Activated CD4-positive, alpha-beta T cell treated with anti-CD3 and anti-CD28 coated beads for 36 hours (primary cell): ENCODE results near the gene SDHAF2. TPM values are rescaled to one million over a fixed set of nuclear protein-coding genes. Genes with fewer than 3 reads are reported as not detected.
A peak's percentile ranks its signal among the peaks of the same experiment; 100 is the strongest.
"Not testable (repeated sequence)": the region's sequence is repeated elsewhere in the genome, so short reads cannot be mapped to it uniquely, and the experiment has no call there.

ENCODE experiments used
- ATAC-seq: fragments of 200-7000 bp; cut with Tn5 transposase; one replicate; pipeline ENCODE4 v1.10.0; 2021; ENCODE audit warnings: mild to moderate bottlenecking, moderate library complexity
- CTCF ChIA-PET: fragments of 350-600 bp; sonication (Branson Sonifier 250); formaldehyde crosslinking; loops from one replicate; lab custom pipeline; 2021; ENCODE audit warnings: antibody characterized with exemption; lab: Charles Lee
- POLR2A ChIA-PET: fragments of 350-600 bp; sonication (Branson Sonifier 250); formaldehyde crosslinking; loops from one replicate; lab custom pipeline; 2021; ENCODE audit warnings: antibody characterized with exemption, inconsistent platforms; lab: Charles Lee
- DNase-seq: peaks from one replicate; pipeline ENCODE4 v3.0.0-alpha.2; 2020
- H3K27ac Mint-ChIP-seq: one replicate; pipeline ENCODE4 v1.8.0; 2021; ENCODE audit warnings: mixed read lengths
- H3K27me3 Mint-ChIP-seq: one replicate; pipeline ENCODE4 v1.8.0; 2021; ENCODE audit warnings: mixed read lengths
- H3K36me3 Mint-ChIP-seq: one replicate; pipeline ENCODE4 v1.8.0; 2021; ENCODE audit warnings: low read depth, mixed read lengths
- H3K4me1 Mint-ChIP-seq: one replicate; pipeline ENCODE4 v1.8.0; 2021; ENCODE audit warnings: mixed read lengths
- H3K4me3 Mint-ChIP-seq: one replicate; pipeline ENCODE4 v1.8.0; 2021; ENCODE audit warnings: mild to moderate bottlenecking, moderate library complexity, mixed read lengths
- H3K9me3 Mint-ChIP-seq: one replicate; pipeline ENCODE4 v1.8.0; 2021; ENCODE audit warnings: low read depth, mixed read lengths
- intact Hi-C, 2 experiments: fragments of 100-400 bp; cut with DNase I in 1 of 2; cut with micrococcal nuclease in 1 of 2; formaldehyde crosslinking; loops; one replicate each; pipeline versions ENCODE4 v1.14.2 to v1.15.1; 2022 to 2024; cut with DNase I, micrococcal nuclease
- total RNA-seq, 2 experiments: library from RNA; stranded (reverse); gene quantifications; one replicate each; pipeline ENCODE4 v1.2.3, GENCODE V29; 2021

The SDHAF2 gene
- total RNA-seq, 2 experiments from 2014 or later = 23.6 to 33.6 TPM

DNA sequence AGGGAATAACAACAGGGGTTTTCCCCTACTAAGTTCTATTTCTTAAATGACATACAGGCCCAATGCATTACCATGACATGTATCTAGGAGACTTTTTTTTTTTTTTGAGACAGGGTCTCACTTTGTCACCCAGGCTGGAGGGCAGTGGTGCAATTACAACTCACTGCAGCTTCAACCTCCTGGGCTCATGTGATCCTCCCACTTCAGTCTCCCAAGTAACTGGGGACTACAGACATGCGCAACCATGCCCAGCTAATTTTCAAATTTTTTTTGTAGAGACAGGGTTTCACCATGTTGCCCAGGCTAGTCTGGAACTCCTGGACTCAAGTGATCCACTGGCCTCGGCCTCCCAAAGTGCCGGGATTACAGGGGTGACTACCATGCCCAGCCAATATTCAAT lies 7.7 kb upstream of the SDHAF2 start:
- Mint-ChIP-seq H3K9me3 (no peaks in the 10 kb centered on the region), H3K36me3 (peaks cover 69% of the 10 kb centered on the region), H3K4me3 (no peak overlapping the region), H3K27me3 (no peaks in the 10 kb centered on the region), H3K4me1 (peaks cover 57% of the 10 kb centered on the region), H3K27ac (no peak overlapping the region)
- ATAC-seq = no peak
- POLR2A ChIA-PET = no interaction called here
- DNase-seq = no peak
- intact Hi-C loops = loop anchor here in 1 of 2 experiments (10.0 kb wide), 1 partner anchor 517 kb away; the partner anchor contains the start of gene PRPF19
- CTCF ChIA-PET = interaction anchor here (0.6 to 0.9 kb wide), 3 partner anchors 9 to 29 kb away, joined by 3 read pairs; no protein-coding TSS in a partner anchor

DNA sequence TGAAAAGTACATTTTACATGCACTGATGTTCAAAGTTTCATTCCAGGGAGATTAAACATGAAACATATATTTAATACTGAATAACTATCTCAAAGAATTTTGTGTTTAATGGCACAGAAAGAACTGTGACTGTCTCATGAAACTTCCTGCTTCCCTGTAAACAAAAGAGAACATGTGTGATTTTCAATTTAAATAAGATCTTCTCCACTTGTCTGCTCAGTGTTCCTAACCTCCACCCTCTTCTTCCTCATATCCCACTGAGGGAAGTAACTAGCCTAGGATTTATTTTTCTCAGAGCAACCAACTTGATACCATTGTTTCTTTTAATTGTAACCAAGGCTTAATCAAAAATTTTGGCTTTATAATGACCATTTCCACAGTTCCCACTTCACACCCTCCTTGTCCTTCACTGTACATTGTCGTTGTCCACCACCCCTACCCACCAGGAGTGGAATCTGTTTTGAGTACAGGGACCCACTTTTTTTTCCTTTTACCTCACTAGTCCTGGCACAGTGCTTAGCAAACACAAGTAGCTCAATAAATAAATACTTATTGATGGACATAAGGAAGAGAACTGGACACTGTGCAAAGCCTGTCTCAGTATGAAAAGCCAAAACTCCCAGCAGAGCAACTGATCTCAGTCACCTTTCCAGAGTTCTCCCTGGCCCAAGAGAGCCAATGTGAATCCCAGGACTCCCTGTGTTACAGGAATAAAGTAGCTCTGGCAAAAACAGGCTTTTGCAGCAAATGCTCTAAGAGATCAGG lies 4.4 kb upstream of the SDHAF2 start:
- no peak overlapping the region for H3K4me3 Mint-ChIP-seq
- no peaks in the 10 kb centered on the region for H3K9me3 Mint-ChIP-seq
- ChIA-PET CTCF (interaction anchor here (0.6 to 3.3 kb wide), 4 partner anchors 10 to 195 kb away, joined by 3 to 16 read pairs (median 6); no protein-coding TSS in a partner anchor), POLR2A (interaction anchor here (0.6 kb wide), 1 partner anchor 24 kb away, joined by 6 read pairs; no protein-coding TSS in a partner anchor)
- ATAC-seq = no peak
- no peaks in the 10 kb centered on the region for H3K27me3 Mint-ChIP-seq
- no peak for DNase-seq
- intact Hi-C loops = loop anchor here (5.0 to 10.0 kb wide), 2 partner anchors 521 to 1758 kb away; partner anchors contain the start of genes PATL1 (in 1 of the 2) and PRPF19 (in 1 of the 2)
- peaks cover 67% of the 10 kb centered on the region for H3K36me3 Mint-ChIP-seq
- H3K4me1 Mint-ChIP-seq = peaks cover 47% of the 10 kb centered on the region
- peak overlapping the region; percentile 38 for H3K27ac Mint-ChIP-seq

DNA sequence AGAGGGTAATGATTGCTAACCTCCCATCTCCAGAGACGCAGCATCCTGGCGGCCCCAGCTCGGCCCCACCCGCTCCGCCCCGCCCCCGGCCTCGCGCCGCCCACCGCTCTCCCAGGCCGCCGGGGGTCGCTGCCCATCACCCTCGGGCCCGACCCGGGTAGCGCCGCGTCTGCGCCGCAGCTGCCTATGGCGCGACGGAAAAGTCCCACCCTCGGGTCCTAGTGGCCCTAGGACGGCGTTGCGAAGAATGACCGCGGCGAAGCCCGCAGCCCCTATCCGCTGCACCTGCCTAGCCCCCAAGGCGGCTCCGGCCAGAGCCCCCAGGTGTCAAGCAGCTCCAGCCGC lies 606 bp upstream of the SDHAF2 start:
- ATAC-seq (peak; percentile 51), DNase-seq (peak; percentile 80)
- POLR2A ChIA-PET = interaction anchor here (0.6 to 2.3 kb wide), 8 partner anchors 18 to 1162 kb away, joined by 3 to 19 read pairs (median 3); partner anchors contain the start of genes CYB561A3, TMEM109, TMEM138 and TUT1
- CTCF ChIA-PET = interaction anchor here (0.6 to 5.4 kb wide), 10 partner anchors 10 to 179 kb away, joined by 3 to 31 read pairs (median 4); partner anchors contain the start of genes DDB1, TKFC and TMEM216
- Mint-ChIP-seq H3K27me3 (no peaks in the 10 kb centered on the region), H3K4me3 (peak overlapping the region; percentile 92), H3K4me1 (peaks cover 62% of the 10 kb centered on the region), H3K36me3 (peaks cover 56% of the 10 kb centered on the region), H3K27ac (peak overlapping the region; percentile 97), H3K9me3 (no peaks in the 10 kb centered on the region)
- intact Hi-C loops = loop anchor here (1.0 to 10.0 kb wide), 9 partner anchors 37 to 1762 kb away; partner anchors contain the start of genes PRPF19 (in 2 of the 2), DDB1 (in 1 of the 2), FEN1 (in 1 of the 2) and PATL1 (in 1 of the 2)

DNA sequence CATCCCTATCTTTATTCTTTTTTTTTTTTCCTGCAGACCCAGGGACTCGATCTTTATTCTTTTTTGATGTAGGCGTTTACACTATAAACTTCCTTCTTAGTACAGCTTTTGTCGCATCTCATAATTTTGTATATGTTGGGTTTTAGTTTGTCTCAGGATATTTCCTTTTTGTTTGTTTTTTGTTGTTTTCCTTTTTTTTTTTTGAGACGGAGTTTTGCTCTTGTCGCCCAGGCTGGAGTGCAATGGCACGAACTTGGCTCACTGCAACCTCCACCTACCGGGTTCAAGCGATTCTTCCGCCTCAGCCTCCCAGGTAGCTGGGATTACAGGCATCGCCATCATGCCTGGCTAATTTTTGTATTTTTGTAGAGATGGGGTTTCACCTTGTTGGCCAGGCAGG lies 915 bp downstream of the SDHAF2 start:
- not testable (repeated sequence) for ATAC-seq, H3K9me3 Mint-ChIP-seq, DNase-seq, H3K27me3 Mint-ChIP-seq
- CTCF ChIA-PET = interaction anchor here (1.0 to 5.4 kb wide), 5 partner anchors 8 to 136 kb away, joined by 6 to 31 read pairs (median 12); partner anchors contain the start of genes DDB1, TKFC and VWCE
- intact Hi-C loops = loop anchor here (1.0 to 2.0 kb wide), 4 partner anchors 69 to 589 kb away; partner anchors contain the start of genes CCDC86 (in 1 of the 2), LRRC10B (in 1 of the 2), SYT7 (in 1 of the 2) and TMEM138 (in 1 of the 2)
- Mint-ChIP-seq H3K4me1 (peaks cover 59% of the 10 kb centered on the region), H3K27ac (peak overlapping the region; percentile 96), H3K4me3 (peak overlapping the region; percentile 92), H3K36me3 (peaks cover 51% of the 10 kb centered on the region)
- POLR2A ChIA-PET = interaction anchor here (0.7 kb wide), 1 partner anchor 84 kb away, joined by 3 read pairs; no protein-coding TSS in a partner anchor

DNA sequence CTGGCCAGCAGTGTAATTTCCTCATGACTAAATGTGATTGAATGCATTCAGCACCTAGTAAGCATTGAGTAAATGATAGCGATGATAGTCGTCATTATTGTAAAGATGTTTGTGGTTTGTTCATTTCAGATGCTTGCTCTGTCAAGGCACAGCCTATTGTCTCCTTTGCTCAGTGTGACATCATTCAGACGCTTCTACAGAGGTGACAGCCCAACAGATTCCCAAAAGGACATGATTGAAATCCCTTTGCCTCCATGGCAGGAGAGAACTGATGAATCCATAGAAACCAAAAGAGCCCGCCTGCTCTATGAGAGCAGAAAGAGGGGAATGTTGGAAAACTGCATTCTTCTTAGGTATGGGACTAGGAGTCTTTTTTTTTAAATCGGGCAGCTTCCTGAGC lies 7.6 kb downstream of the SDHAF2 start:
- H3K36me3 Mint-ChIP-seq = peaks cover 54% of the 10 kb centered on the region
- H3K4me3 Mint-ChIP-seq = no peak overlapping the region
- peaks cover 34% of the 10 kb centered on the region for H3K4me1 Mint-ChIP-seq

DNA sequence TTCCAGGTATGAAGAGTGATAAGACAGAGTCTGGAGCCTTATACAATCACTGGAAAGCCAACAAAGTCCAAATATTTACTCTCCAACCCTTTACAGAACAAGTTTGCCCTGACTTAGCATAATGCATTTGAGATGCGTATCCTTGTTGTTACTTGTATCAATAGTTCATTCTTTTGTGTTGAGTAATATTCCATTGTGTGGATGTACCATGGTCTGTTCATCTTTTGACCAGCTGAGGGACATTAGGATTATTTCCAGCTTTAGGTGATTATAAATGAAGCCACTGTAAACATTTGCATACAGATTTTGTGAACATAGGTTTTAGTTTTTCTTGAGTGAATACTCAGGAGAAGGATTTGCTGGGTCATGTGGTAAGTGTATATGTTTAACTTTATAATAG lies 9.7 kb downstream of the SDHAF2 start:
- POLR2A ChIA-PET = no interaction called here
- no peaks in the 10 kb centered on the region for H3K9me3 Mint-ChIP-seq
- H3K27ac Mint-ChIP-seq = no peak overlapping the region
- ATAC-seq = no peak
- H3K4me3 Mint-ChIP-seq = no peak overlapping the region
- H3K27me3 Mint-ChIP-seq = no peaks in the 10 kb centered on the region
- H3K36me3 Mint-ChIP-seq = peaks cover 56% of the 10 kb centered on the region
- CTCF ChIA-PET = interaction anchor here (0.5 to 3.8 kb wide), 3 partner anchors 9 to 77 kb away, joined by 3 to 14 read pairs (median 6); partner anchors contain the start of genes CPSF7 and SDHAF2
- no peak for DNase-seq
- peaks cover 24% of the 10 kb centered on the region for H3K4me1 Mint-ChIP-seq
- intact Hi-C loops = no loop called here

More for the DNA sequence above, 7.6 kb downstream of the SDHAF2 start:
- Mint-ChIP-seq H3K27ac (no peak overlapping the region), H3K27me3 (no peaks in the 10 kb centered on the region), H3K9me3 (no peaks in the 10 kb centered on the region)
- DNase-seq (no peak), ATAC-seq (no peak)
- intact Hi-C loops = no loop called here
- CTCF ChIA-PET = interaction anchor here (1.2 kb wide), 1 partner anchor 84 kb away, joined by 4 read pairs; no protein-coding TSS in a partner anchor
- POLR2A ChIA-PET = no interaction called here

DNA sequence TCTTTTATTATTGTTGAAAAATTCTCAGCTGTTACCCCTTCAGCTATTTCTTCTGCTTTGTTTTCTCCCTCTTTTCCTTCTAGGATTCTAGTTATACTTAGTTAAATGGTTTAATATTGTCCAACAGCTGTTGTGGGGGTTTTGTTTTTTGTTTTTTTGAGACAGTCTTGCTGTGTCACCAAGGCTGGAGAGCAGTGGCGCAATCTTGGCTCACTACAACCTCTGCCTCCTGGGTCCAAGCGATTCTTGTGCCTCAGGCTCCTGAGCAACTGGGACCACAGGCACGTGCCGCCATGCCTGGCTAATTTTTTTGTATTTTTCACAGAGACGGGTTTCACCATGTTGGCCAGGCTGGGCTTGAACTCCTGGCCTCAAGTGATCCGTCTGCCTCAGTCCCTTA lies 12.7 kb downstream of the SDHAF2 start:
- no peaks in the 10 kb centered on the region for H3K27me3 Mint-ChIP-seq

DNA sequence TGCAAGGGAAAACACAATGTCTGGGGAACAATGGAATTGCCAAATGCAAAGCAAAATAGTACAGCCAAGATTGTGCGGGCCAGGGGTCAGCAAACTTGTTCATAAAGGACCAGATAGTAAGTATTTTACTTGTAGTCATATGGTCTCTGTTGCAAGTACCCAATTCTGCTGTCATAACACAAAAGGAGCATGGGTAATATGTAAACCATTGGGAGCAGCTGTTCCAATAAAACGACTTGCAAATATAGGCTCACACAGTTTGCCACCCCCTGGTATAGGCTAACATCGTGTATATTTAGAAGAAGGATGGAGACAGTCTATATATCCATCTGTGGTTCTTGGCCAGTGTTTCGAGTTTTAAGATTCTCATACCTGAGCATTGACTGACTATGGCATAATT lies 15.6 kb downstream of the SDHAF2 start:
- ChIA-PET CTCF (interaction anchor here (0.6 to 8.6 kb wide), 32 partner anchors 9 to 351 kb away, joined by 3 to 128 read pairs (median 6); partner anchors contain the start of genes CPSF7, LRRC10B, SDHAF2 and TKFC), POLR2A (no interaction called here)
- H3K27ac Mint-ChIP-seq = peak overlapping the region; percentile 44
- H3K36me3 Mint-ChIP-seq = peaks cover 53% of the 10 kb centered on the region
- peaks cover 34% of the 10 kb centered on the region for H3K4me1 Mint-ChIP-seq
- ATAC-seq (no peak), DNase-seq (no peak)
- no peak overlapping the region for H3K4me3 Mint-ChIP-seq
- H3K27me3 Mint-ChIP-seq = no peaks in the 10 kb centered on the region
- intact Hi-C loops = no loop called here
- no peaks in the 10 kb centered on the region for H3K9me3 Mint-ChIP-seq

More for the DNA sequence above, 12.7 kb downstream of the SDHAF2 start:
- H3K9me3 Mint-ChIP-seq = no peaks in the 10 kb centered on the region
- ChIA-PET POLR2A (no interaction called here), CTCF (interaction anchor here (0.5 to 3.8 kb wide), 8 partner anchors 9 to 1779 kb away, joined by 3 to 14 read pairs (median 3); no protein-coding TSS in a partner anchor)
- H3K27ac Mint-ChIP-seq = no peak overlapping the region
- DNase-seq (no peak), ATAC-seq (no peak)
- intact Hi-C loops = no loop called here
- peaks cover 25% of the 10 kb centered on the region for H3K4me1 Mint-ChIP-seq
- no peak overlapping the region for H3K4me3 Mint-ChIP-seq
- peaks cover 50% of the 10 kb centered on the region for H3K36me3 Mint-ChIP-seq

DNA sequence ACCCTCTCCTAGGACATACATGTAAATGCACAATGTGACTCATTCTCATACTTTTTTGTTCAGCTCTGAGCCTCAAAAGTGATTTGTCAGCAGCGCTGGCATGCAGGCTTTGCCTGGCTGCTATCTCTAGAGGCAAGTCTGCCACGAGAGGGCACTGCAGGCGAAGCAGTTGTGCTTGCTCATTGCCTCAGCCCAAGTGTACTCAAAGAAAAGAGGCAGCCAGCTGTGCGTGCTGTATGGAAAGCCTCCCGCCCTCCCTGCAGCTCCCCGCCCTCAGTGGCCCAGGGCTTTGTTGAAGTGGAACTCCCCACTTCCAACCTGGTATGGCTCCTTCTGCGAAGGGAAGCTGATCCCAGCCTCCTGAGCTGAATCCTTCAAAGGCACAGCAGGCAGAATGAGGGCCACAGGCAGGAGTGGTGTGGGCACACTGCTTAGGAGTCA lies 16.3 kb downstream of the SDHAF2 start:
- peak; percentile 95 for DNase-seq
- Mint-ChIP-seq H3K27me3 (no peaks in the 10 kb centered on the region), H3K4me3 (no peak overlapping the region), H3K27ac (peak overlapping the region; percentile 44), H3K36me3 (peaks cover 54% of the 10 kb centered on the region), H3K9me3 (no peaks in the 10 kb centered on the region), H3K4me1 (peaks cover 35% of the 10 kb centered on the region)
- ATAC-seq = peak; percentile 87
- intact Hi-C loops = loop anchor here (1.0 to 2.0 kb wide), 3 partner anchors 63 to 135 kb away; partner anchors contain the start of genes LRRC10B (in 1 of the 2) and SYT7 (in 1 of the 2)
- ChIA-PET POLR2A (no interaction called here), CTCF (interaction anchor here (0.5 to 8.6 kb wide), 39 partner anchors 8 to 820 kb away, joined by 3 to 128 read pairs (median 6); partner anchors contain the start of genes CPSF7, LRRC10B, SDHAF2 and TKFC)

DNA sequence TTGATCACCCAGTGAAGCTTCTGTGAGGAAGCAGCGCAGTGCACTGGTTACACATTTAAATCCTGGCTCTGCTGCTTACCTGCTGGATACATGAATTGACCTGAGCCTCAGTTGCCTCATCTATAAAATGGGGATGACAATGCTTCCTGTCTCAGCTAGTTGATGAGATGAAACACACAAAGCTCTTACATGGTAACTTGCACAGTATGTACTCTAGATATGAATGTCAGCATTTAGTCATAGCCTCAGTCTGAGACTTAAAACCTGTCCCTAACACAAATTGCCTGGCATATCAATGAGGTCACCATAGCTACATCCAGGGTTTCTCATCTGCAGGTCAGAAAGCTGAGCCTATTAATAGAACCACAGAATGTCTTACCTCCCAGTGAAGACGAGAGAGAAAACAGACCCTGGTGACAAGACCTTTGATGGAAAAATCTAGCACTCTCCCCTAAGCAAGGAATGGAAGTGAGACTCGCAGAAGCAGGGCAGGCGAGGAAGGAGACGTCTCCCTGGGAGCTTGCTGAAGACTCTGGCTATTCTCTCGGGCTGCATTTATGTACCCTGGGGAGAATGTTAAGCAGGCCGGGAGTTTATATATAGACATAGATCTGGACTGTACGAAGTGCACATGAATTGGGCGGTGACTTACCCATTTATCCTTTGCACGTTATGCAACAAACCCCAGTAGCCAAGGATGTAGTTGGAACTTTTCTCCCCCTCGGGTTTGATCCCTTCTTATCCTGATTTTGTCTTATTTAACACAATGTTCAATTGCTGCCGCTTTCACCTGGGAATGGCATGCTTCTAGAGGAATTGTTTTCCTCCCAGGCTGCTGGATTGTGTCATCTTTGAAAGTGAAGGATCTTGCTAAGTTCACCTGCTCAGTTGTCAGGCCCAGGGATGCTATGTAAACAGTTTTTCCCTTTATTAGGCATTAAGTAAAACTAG lies 18.0 kb downstream of the SDHAF2 start:
- Mint-ChIP-seq H3K27ac (peak overlapping the region; percentile 85), H3K27me3 (no peaks in the 10 kb centered on the region), H3K4me1 (peaks cover 33% of the 10 kb centered on the region), H3K36me3 (peaks cover 47% of the 10 kb centered on the region), H3K4me3 (no peak overlapping the region), H3K9me3 (no peaks in the 10 kb centered on the region)
- DNase-seq (peak; percentile 21), ATAC-seq (peak; percentile 88)
- ChIA-PET CTCF (interaction anchor here (0.6 to 8.6 kb wide), 20 partner anchors 13 to 288 kb away, joined by 3 to 128 read pairs (median 5); partner anchors contain the start of genes CPSF7, LRRC10B and SDHAF2), POLR2A (interaction anchor here (0.7 to 1.2 kb wide), 5 partner anchors 18 to 444 kb away, joined by 3 to 6 read pairs (median 3); partner anchors contain the start of genes CPSF7, CYB561A3, SDHAF2 and TMEM138)
- intact Hi-C loops = loop anchor here in 1 of 2 experiments (2.0 kb wide), 2 partner anchors 61 to 133 kb away; partner anchors contain the start of genes LRRC10B and SYT7
